Measurements from ENCODE around the gene TRH.
"Not testable (repeated sequence)": the region's sequence is repeated elsewhere in the genome, so short reads cannot be mapped to it uniquely, and the experiment has no call there.

The TRH gene

GRCh38 chr3:129992781-129993180 is 18.3 kb downstream of the TRH start:
- Histone ChIP-seq H3K36me3 (ENCODE audit: insufficient read depth, low read length) (no peaks in the 10 kb centered on the region), H3F3A (ENCODE audit: insufficient read depth, low read length) (no peaks in the 10 kb centered on the region), H3K27me3 (ENCODE audit: insufficient read depth, low read length) (no peaks in the 10 kb centered on the region; the same call in 1 of the 2 replicates)

GRCh38 chr3:129994883-129995559 is 20.5 kb downstream of the TRH start:
- H3K27ac ChIP-seq (ENCODE audit: low read depth, low read length, poor library complexity, severe bottlenecking) = no peak overlapping the region
- no peaks in the 10 kb centered on the region for H3F3A ChIP-seq (ENCODE audit: insufficient read depth, low read length)
- no peaks in the 10 kb centered on the region for H4K20me1 ChIP-seq (ENCODE audit: insufficient read depth, low read length)
- H3K4me3 ChIP-seq (ENCODE audit: low read depth, low read length, poor library complexity, severe bottlenecking) = no peak overlapping the region
- H3K36me3 ChIP-seq (ENCODE audit: insufficient read depth, low read length) = no peaks in the 10 kb centered on the region
- no peaks in the 10 kb centered on the region for H3K9me3 ChIP-seq (ENCODE audit: low read length)
- no peak overlapping the region for H3K9ac ChIP-seq (ENCODE audit: low read length)
- no peak overlapping the region for H2AFZ ChIP-seq (ENCODE audit: low read length)
- no peak for TF ChIP-seq EZH2 (IDR thresholded peaks at IDR 0.05; ENCODE audit: borderline replicate concordance, low read length)
- TF ChIP-seq CTCF (IDR thresholded peaks at IDR 0.05; ENCODE audit: low read length) = no peak
- no peaks in the 10 kb centered on the region for H3K9me2 ChIP-seq (ENCODE audit: low read depth, low read length)
- H3K79me2 ChIP-seq (ENCODE audit: insufficient read depth, low read length) = no peaks in the 10 kb centered on the region
- H3K4me1 ChIP-seq (ENCODE audit: insufficient read depth, low read length, severe bottlenecking) = no peaks in the 10 kb centered on the region
- H3K27me3 ChIP-seq (ENCODE audit: insufficient read depth, low read length) = no peaks in the 10 kb centered on the region; the same call in 1 of the 2 replicates
- no peak overlapping the region for H3K4me2 ChIP-seq (ENCODE audit: low read length)

More at GRCh38 chr3:129992781-129993180, 18.3 kb downstream of the TRH start:
- Histone ChIP-seq H3K4me1 (ENCODE audit: insufficient read depth, low read length, severe bottlenecking) (no peaks in the 10 kb centered on the region), H3K9me2 (ENCODE audit: low read depth, low read length) (no peaks in the 10 kb centered on the region), H3K4me2 (ENCODE audit: low read length) (no peak overlapping the region), H3K9ac (ENCODE audit: low read length) (no peak overlapping the region), H3K27ac (ENCODE audit: low read depth, low read length, poor library complexity, severe bottlenecking) (no peak overlapping the region), H3K4me3 (ENCODE audit: low read depth, low read length, poor library complexity, severe bottlenecking) (no peak overlapping the region), H3K79me2 (ENCODE audit: insufficient read depth, low read length) (no peaks in the 10 kb centered on the region), H3K9me3 (ENCODE audit: low read length) (no peaks in the 10 kb centered on the region), H4K20me1 (ENCODE audit: insufficient read depth, low read length) (no peaks in the 10 kb centered on the region), H2AFZ (ENCODE audit: low read length) (no peak overlapping the region)
- no peak for TF ChIP-seq EZH2 (IDR thresholded peaks at IDR 0.05; ENCODE audit: borderline replicate concordance, low read length)

GRCh38 chr3:129996073-129996472 is 21.6 kb downstream of the TRH start:
- TF ChIP-seq EZH2 (IDR thresholded peaks at IDR 0.05; ENCODE audit: borderline replicate concordance, low read length) = no peak
- TF ChIP-seq CTCF (IDR thresholded peaks at IDR 0.05; ENCODE audit: low read length) = no peak
- Histone ChIP-seq H3K4me2 (ENCODE audit: low read length) (no peak overlapping the region), H3F3A (ENCODE audit: insufficient read depth, low read length) (no peaks in the 10 kb centered on the region), H4K20me1 (ENCODE audit: insufficient read depth, low read length) (no peaks in the 10 kb centered on the region), H3K9ac (ENCODE audit: low read length) (no peak overlapping the region), H3K4me1 (ENCODE audit: insufficient read depth, low read length, severe bottlenecking) (no peaks in the 10 kb centered on the region), H3K36me3 (ENCODE audit: insufficient read depth, low read length) (no peaks in the 10 kb centered on the region), H3K4me3 (ENCODE audit: low read depth, low read length, poor library complexity, severe bottlenecking) (no peak overlapping the region), H3K27ac (ENCODE audit: low read depth, low read length, poor library complexity, severe bottlenecking) (no peak overlapping the region), H2AFZ (ENCODE audit: low read length) (no peak overlapping the region), H3K9me3 (ENCODE audit: low read length) (no peaks in the 10 kb centered on the region), H3K9me2 (ENCODE audit: low read depth, low read length) (no peaks in the 10 kb centered on the region), H3K27me3 (ENCODE audit: insufficient read depth, low read length) (no peaks in the 10 kb centered on the region; the same call in 1 of the 2 replicates), H3K79me2 (ENCODE audit: insufficient read depth, low read length) (no peaks in the 10 kb centered on the region)

- H3K27ac ChIP-seq (ENCODE audit: low read depth, low read length, poor library complexity, severe bottlenecking); H2AFZ ChIP-seq (ENCODE audit: low read length); H3K27me3 ChIP-seq (ENCODE audit: insufficient read depth, low read length); H3K4me2 ChIP-seq (ENCODE audit: low read length); H3K9me3 ChIP-seq (ENCODE audit: low read length); H3K4me1 ChIP-seq (ENCODE audit: insufficient read depth, low read length, severe bottlenecking); H3F3A ChIP-seq (ENCODE audit: insufficient read depth, low read length); H4K20me1 ChIP-seq (ENCODE audit: insufficient read depth, low read length); H3K9me2 ChIP-seq (ENCODE audit: low read depth, low read length); H3K79me2 ChIP-seq (ENCODE audit: insufficient read depth, low read length); H3K9ac ChIP-seq (ENCODE audit: low read length); H3K36me3 ChIP-seq (ENCODE audit: insufficient read depth, low read length); H3K4me3 ChIP-seq (ENCODE audit: low read depth, low read length, poor library complexity, severe bottlenecking): not testable (repeated sequence)
Measured at GRCh38 chr3:129999176-129999575, 24.7 kb downstream of the TRH start.
